ENCODE results near the gene SMIM36.

DNA sequence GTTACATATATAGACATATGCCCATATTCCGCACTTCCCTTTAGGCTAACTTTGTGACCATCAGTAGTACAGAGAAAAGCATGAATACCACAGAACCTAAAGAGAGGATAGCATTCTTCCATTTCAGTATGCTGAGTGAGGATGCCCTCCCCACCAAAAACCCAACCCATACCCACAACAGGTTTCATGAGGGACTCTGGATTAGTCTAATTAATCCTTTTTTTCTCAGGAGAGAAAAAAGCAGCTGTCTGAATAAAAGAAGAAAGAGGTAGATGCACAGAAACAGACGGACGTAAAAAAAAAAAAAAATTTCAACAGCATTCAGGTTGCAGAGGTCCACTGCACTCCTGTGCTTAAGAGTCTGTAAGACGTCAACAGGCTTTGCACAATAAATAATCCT is 96.3 kb downstream of the SMIM36 start:
- no peak for TF ChIP-seq GLIS3 (CRISPR knock-in tag; IDR thresholded peaks at IDR 0.05)
- no peak for TF ChIP-seq ZFP3 (CRISPR knock-in tag; IDR thresholded peaks at IDR 0.05)
- no peak for TF ChIP-seq ZC3H10 (CRISPR knock-in tag; IDR thresholded peaks at IDR 0.05)
- TF ChIP-seq RARB (CRISPR knock-in tag; IDR thresholded peaks at IDR 0.05): no peak
- TF ChIP-seq TOX (CRISPR knock-in tag; IDR thresholded peaks at IDR 0.05; ENCODE audit: borderline replicate concordance): no peak
- TF ChIP-seq ARNTL (CRISPR knock-in tag; IDR thresholded peaks at IDR 0.05; ENCODE audit: borderline replicate concordance, low read depth): no peak
- TF ChIP-seq TCF4 (CRISPR knock-in tag; IDR thresholded peaks at IDR 0.05; ENCODE audit: borderline replicate concordance): no peak
- TF ChIP-seq PPARA (CRISPR knock-in tag; IDR thresholded peaks at IDR 0.05; ENCODE audit: borderline replicate concordance): no peak
- no peak for TF ChIP-seq ZNF70 (CRISPR knock-in tag; IDR thresholded peaks at IDR 0.05)
